Heart left ventricle (tissue), 16 donors: Measurements from ENCODE around the gene LRRC23. TPM values are rescaled to one million over a fixed set of nuclear protein-coding genes. Genes with fewer than 3 reads are reported as not detected.
A peak's percentile ranks its signal among the peaks of the same experiment; 100 is the strongest.

Experiments used
- ATAC-seq, 4 donors: fragments of 200-7000 bp; cut with Tn5 transposase; one replicate each; pipeline ENCODE4 v1.9.1; 2020 to 2022; ENCODE audit warnings: moderate library complexity in 4 of 4, mild to moderate bottlenecking in 3 of 4, moderate number of reproducible peaks in 1 of 4
- DNase-seq, 5 donors: peaks; one replicate each; pipeline ENCODE4 v3.0.0-alpha.2; 2020
- H3K27ac ChIP-seq, 12 donors: fragments of 200-600 bp; sonication (generic) in 4 of 12; one replicate each; pipeline versions ENCODE4 v1.5.0 to v1.8.0; 2016 to 2022; ENCODE audit warnings: mild to moderate bottlenecking in 2 of 12
- H3K27me3 ChIP-seq, 9 donors: fragments of 200-600 bp; sonication (generic) in 2 of 9; one replicate each; pipeline versions ENCODE4 v1.5.1 to v1.8.0; 2016 to 2022; ENCODE audit warnings: mild to moderate bottlenecking in 3 of 9
- H3K36me3 ChIP-seq, 9 donors: fragments of 200-600 bp; sonication (generic) in 2 of 9; one replicate each; pipeline versions ENCODE4 v1.5.0 to v1.8.0; 2018 to 2022; ENCODE audit warnings: mild to moderate bottlenecking in 2 of 9
- H3K4me1 ChIP-seq, 12 donors: fragments of 200-600 bp; sonication (generic) in 4 of 12; one replicate each; pipeline versions ENCODE4 v1.5.0 to v1.8.0; 2016 to 2022; ENCODE audit warnings: mild to moderate bottlenecking in 3 of 12
- H3K4me3 ChIP-seq, 12 donors: fragments of 200-600 bp; sonication (generic) in 4 of 12; one replicate each; pipeline versions ENCODE4 v1.5.0 to v1.8.0; 2017 to 2022; ENCODE audit warnings: mild to moderate bottlenecking in 9 of 12, moderate library complexity in 4 of 12
- H3K9me3 ChIP-seq, 12 donors: fragments of 200-600 bp; sonication (generic) in 4 of 12; one replicate each; pipeline versions ENCODE4 v1.5.0 to v1.8.0; 2016 to 2022; ENCODE audit warnings: mild to moderate bottlenecking in 1 of 12
- POLR2A ChIP-seq, 2 donors: fragments of 450-650 bp; IDR thresholded peaks; one replicate each; pipeline ENCODE4 v1.6.1; 2017; ENCODE audit warnings: antibody characterized with exemption in 2 of 2, mild to moderate bottlenecking in 2 of 2, moderate library complexity in 2 of 2
- WGBS, 4 donors: extraction: QIAGEN DNeasy Blood & Tissue Kit in 2 of 4; methylation state at CpG; one replicate each; pipeline versions ENCODE4 v1.1.5 to v1.1.7; 2013 to 2018; 5-methylcytosine and 5-hydroxymethylcytosine counted together
- intact Hi-C, 10 donors: fragments of 100-400 bp; cut with DNase I; formaldehyde crosslinking; loops; one replicate each; pipeline versions ENCODE4 v1.11.1 to v1.14.2; 2022
- polyA plus RNA-seq, 2 donors: library from polyadenylated mRNA; stranded (reverse); fragments of 200-250 nt; gene quantifications; one replicate each; pipeline ENCODE4 v1.2.3, GENCODE V29; 2013
- total RNA-seq, 9 donors: library from RNA; depleted of rRNA in 2 of 9; stranded (reverse); fragments of >200 nt in 2 of 9; fragmentation: NEBNext Ultra II Directional in 3 of 9; extraction: Animal tissue kit (Norgen Biotek cat#: 25700) in 3 of 9; gene quantifications; one replicate each; pipeline versions ENCODE4 v1.1.0 to v1.2.4, GENCODE V29; 2016 to 2023
- TF ChIP-seq, protein P1 (sequence below), 12 donors: fragments of 200-600 bp; sonication (generic) in 4 of 12; IDR thresholded peaks; one replicate each; pipeline versions ENCODE4 v1.5.0 to v1.8.0; 2018 to 2022; ENCODE audit warnings: antibody characterized with exemption in 12 of 12, mild to moderate bottlenecking in 5 of 12
- donor health status: ischemic (EF 13 %, LVEDD 7.1; RV severe dilation, severe dysfunction).
- donor health status: healthy with polysubstance abuse.
- donor health status: DM: no; HTN: yes; CAD: no.
- donor health status: DM: no; HTN: no; CAD: no.
- donor health status: ischemic (EF 25% LVEDD 6.9; RV normal size, moderate dysfunction).
- donor health status: ischemic (EF 25% LVEDD 5.7; RV mildly dilated, moderate dysfunction).
- donor health status: healthy.
- donor health status: DM: yes; HTN: yes; CAD: no.
- donor health status: ischemic (EF 35%, LVEDD 5.7; RV mildly dilated, moderate dysfunction).
- donor health status: nonischemic (EF 11% LVEDD 7.7; RV severe dilation, severe dysfunction).
- donor health status: DM: yes; HTN: yes; CAD: no.
- donor health status: PGD.
- donor health status: ischemic (EF 29% LVEDD 5.4; RV normal size, mild dysfunction).
- donor health status: nonischemic (EF 23%, LVEDD 6.1; RV moderate dilation, normal function).

Gene LRRC23
- total and polyA plus RNA-seq, 11 donors: 8.2 to 15.3 (median 11.3) TPM

DNA sequence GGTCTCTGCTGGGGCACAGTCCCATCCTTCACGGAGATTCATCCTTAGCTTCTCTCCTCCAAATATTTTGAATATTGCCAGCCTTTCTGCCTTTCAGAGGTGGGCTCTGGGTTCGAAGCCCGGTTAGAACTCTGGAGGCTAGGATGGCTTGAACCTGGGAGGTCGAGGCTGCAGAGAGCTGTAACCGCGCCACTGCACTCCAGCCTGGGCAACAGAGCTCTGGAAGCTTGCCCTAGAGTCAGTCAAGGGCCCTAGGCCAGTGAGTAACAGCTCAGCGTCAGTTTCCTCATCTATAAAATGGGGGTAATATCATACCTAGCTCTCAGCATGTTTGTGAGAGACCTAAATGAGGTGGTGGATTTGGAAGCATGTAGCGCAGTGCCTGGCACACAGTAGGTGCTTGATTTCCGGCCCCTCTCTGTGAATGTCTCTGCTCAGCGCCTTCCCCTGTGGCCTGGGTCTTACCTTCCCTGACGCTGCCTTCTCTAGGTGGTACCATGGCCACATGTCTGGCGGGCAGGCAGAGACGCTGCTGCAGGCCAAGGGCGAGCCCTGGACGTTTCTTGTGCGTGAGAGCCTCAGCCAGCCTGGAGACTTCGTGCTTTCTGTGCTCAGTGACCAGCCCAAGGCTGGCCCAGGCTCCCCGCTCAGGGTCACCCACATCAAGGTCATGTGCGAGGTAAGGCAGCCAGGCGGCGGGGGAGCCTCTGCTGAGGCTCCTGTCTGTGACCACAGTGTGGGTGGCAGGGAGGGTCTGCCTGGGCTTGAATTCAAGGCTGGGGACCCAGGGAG lies 49.9 kb downstream of the LRRC23 start:
- WGBS, 4 donors: 89 to 94% (median 90%) methylated on average over 12 to 21 of the region's 21 CpGs
- intact Hi-C loops: no loop called here
- H3K4me1 ChIP-seq: peaks cover 0 to 81% (median 23%) of the 10 kb centered on the region in 12 donors
- H3K36me3 ChIP-seq: peaks cover 0 to 40% (median 0%) of the 10 kb centered on the region in 9 donors
- no peaks in the 10 kb centered on the region for H3K9me3 ChIP-seq
- TF ChIP-seq, protein P1, sequence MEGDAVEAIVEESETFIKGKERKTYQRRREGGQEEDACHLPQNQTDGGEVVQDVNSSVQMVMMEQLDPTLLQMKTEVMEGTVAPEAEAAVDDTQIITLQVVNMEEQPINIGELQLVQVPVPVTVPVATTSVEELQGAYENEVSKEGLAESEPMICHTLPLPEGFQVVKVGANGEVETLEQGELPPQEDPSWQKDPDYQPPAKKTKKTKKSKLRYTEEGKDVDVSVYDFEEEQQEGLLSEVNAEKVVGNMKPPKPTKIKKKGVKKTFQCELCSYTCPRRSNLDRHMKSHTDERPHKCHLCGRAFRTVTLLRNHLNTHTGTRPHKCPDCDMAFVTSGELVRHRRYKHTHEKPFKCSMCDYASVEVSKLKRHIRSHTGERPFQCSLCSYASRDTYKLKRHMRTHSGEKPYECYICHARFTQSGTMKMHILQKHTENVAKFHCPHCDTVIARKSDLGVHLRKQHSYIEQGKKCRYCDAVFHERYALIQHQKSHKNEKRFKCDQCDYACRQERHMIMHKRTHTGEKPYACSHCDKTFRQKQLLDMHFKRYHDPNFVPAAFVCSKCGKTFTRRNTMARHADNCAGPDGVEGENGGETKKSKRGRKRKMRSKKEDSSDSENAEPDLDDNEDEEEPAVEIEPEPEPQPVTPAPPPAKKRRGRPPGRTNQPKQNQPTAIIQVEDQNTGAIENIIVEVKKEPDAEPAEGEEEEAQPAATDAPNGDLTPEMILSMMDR (IDR thresholded peaks at IDR 0.05): no peak
- TF ChIP-seq POLR2A (IDR thresholded peaks at IDR 0.05): no peak
- peak overlapping the region in 4 of 12 donors; percentile 30 to 66 (median 54) for H3K4me3 ChIP-seq
- no peaks in the 10 kb centered on the region for H3K27me3 ChIP-seq
- DNase-seq (peak in 1 of 5 donors; percentile 23), ATAC-seq (no peak)
- H3K27ac ChIP-seq: peak overlapping the region in 6 of 12 donors; percentile 53 to 97 (median 78)

DNA sequence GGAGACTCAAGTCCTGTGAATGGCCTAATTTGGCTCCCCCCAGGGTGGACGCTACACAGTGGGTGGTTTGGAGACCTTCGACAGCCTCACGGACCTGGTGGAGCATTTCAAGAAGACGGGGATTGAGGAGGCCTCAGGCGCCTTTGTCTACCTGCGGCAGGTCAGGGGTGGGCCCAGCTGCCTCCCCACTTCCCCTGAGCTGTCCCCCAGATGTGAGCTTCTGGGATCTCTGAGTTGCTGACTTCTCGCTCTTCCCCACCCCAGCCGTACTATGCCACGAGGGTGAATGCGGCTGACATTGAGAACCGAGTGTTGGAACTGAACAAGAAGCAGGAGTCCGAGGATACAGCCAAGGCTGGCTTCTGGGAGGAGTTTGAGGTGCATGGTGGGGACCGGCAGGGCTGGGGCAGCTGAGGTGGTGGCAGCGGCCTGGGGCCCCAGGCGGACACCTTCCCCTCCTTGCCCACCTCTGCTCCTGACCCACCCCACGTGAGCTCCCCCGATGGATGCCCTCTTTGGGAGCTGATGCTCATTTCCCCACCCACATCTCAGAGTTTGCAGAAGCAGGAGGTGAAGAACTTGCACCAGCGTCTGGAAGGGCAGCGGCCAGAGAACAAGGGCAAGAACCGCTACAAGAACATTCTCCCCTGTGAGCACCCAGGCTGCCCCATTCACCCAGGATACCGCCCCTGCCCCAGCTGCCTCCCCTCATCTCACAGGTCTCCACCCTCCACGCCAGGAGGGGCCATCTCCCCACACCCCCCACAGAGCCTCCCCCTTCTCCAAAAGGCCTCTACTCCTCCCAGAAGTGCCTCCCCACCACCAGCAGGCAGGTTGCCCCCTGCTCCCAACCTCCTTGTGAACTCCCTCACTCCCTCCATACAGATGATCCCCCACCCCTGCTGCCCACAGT lies 50.7 kb downstream of the LRRC23 start:
- Histone ChIP-seq H3K27me3 (no peaks in the 10 kb centered on the region), H3K27ac (peak overlapping the region in 1 of 12 donors; percentile 97), H3K4me1 (peaks cover 0 to 82% (median 30%) of the 10 kb centered on the region in 12 donors), H3K9me3 (no peaks in the 10 kb centered on the region), H3K36me3 (peaks cover 0 to 49% (median 0%) of the 10 kb centered on the region in 9 donors), H3K4me3 (peak overlapping the region in 1 of 12 donors; percentile 66)
- intact Hi-C loops: no loop called here
- TF ChIP-seq, protein P1 (IDR thresholded peaks at IDR 0.05): no peak
- no peak for TF ChIP-seq POLR2A (IDR thresholded peaks at IDR 0.05)
- DNase-seq: peak in 2 of 5 donors; percentile 5 to 20
- WGBS, 4 donors: 92 to 96% (median 93%) methylated on average over 16 to 22 of the region's 22 CpGs
- no peak for ATAC-seq

DNA sequence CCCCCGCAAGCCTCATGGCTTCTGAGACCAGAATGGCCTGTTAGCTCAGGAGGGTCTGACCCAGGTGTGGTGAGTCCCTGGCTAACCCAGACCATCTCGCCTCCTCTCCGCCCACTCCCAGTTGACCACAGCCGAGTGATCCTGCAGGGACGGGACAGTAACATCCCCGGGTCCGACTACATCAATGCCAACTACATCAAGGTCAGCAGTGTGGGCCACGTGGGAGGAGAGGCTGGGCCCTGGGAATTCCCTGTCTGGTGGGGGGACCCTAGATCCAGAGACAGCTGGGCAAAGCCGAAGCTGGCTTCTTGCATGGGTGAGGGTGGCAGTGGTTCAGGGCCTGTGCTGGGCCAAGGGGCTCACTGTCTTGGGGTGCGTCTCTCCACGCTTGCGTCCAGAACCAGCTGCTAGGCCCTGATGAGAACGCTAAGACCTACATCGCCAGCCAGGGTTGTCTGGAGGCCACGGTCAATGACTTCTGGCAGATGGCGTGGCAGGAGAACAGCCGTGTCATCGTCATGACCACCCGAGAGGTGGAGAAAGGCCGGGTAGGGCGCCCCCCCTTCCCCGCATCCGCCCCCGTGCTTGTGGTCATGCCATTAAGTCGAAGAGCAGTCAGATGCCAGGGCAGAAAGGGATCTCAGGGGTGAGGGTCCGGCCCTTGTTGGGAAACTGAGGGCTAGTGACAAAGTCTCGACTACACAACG lies 51.6 kb downstream of the LRRC23 start:
- ATAC-seq: no peak
- TF ChIP-seq POLR2A (IDR thresholded peaks at IDR 0.05): no peak
- TF ChIP-seq, protein P1 (IDR thresholded peaks at IDR 0.05): no peak
- Histone ChIP-seq H3K27me3 (no peaks in the 10 kb centered on the region), H3K4me1 (peaks cover 0 to 83% (median 35%) of the 10 kb centered on the region in 12 donors), H3K27ac (peak overlapping the region in 1 of 12 donors; percentile 97), H3K36me3 (peaks cover 0 to 55% (median 0%) of the 10 kb centered on the region in 9 donors), H3K4me3 (no peak overlapping the region), H3K9me3 (no peaks in the 10 kb centered on the region)
- 86 to 90% (median 87%) methylated on average over 18 to 28 of the region's 28 CpGs for WGBS, 4 donors
- intact Hi-C loops: no loop called here
- DNase-seq: peak in 1 of 5 donors; percentile 22
